ENCODE results near the gene MFN2. TPM values are rescaled to one million over a fixed set of nuclear protein-coding genes. Genes with fewer than 3 reads are reported as not detected.
A peak's percentile ranks its signal among the peaks of the same experiment; 100 is the strongest.

MFN2 gene
- total RNA-seq, 2 experiments from 2014 or later = 28.3 to 52.7 TPM

DNA sequence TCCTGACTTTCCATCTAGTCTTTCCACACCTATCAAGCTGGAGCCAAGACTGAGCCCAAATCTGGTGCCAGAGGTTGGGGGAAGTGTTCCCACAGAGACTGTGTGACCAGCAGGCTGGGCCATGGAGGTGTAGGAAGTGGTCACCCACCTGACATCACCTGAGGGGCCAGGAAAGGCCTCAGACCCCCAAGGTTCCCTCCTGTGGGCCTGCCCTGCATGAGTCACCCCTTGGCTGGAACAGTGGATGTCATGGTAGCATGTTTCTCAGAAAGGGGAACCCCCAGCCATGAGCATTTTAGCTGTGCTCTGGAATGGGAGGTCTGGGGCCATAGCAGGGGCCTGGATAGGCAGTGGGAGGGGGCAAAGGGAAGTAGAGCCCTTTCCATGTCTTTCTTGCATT is 77.1 kb downstream of the MFN2 start:
- Histone ChIP-seq H3K9me2 (ENCODE audit: insufficient read depth, low read length) (no peaks in the 10 kb centered on the region), H3K79me2 (ENCODE audit: insufficient read depth, low read depth, low read length) (no peaks in the 10 kb centered on the region), H4K20me1 (ENCODE audit: insufficient read depth, low read length) (no peaks in the 10 kb centered on the region), H3K4me2 (ENCODE audit: low read length) (no peak overlapping the region), H3K4me1 (ENCODE audit: insufficient read depth, low read length, poor library complexity, severe bottlenecking) (peaks cover 17% of the 10 kb centered on the region), H3K4me3 (ENCODE audit: low read depth, low read length, poor library complexity, severe bottlenecking) (no peak overlapping the region), H2AFZ (ENCODE audit: low read length) (no peak overlapping the region), H3K27ac (ENCODE audit: low read depth, low read length, poor library complexity, severe bottlenecking) (no peak overlapping the region), H3K9me3 (ENCODE audit: low read length) (no peaks in the 10 kb centered on the region), H3K36me3 (ENCODE audit: insufficient read depth, low read length) (no peaks in the 10 kb centered on the region)
- no TSS peak for BruUV-seq (replicated peaks)
- POLR2A ChIA-PET = interaction anchor here (0.9 kb wide), 1 partner anchor 19 kb away, joined by 4 read pairs; no protein-coding TSS in a partner anchor
- DNase-seq (ENCODE audit: low spot score) = no peak
- TF ChIP-seq EZH2phosphoT487 (IDR thresholded peaks at IDR 0.05; ENCODE audit: borderline replicate concordance, low read depth, low read length) = no peak
- TF ChIP-seq, protein P1, sequence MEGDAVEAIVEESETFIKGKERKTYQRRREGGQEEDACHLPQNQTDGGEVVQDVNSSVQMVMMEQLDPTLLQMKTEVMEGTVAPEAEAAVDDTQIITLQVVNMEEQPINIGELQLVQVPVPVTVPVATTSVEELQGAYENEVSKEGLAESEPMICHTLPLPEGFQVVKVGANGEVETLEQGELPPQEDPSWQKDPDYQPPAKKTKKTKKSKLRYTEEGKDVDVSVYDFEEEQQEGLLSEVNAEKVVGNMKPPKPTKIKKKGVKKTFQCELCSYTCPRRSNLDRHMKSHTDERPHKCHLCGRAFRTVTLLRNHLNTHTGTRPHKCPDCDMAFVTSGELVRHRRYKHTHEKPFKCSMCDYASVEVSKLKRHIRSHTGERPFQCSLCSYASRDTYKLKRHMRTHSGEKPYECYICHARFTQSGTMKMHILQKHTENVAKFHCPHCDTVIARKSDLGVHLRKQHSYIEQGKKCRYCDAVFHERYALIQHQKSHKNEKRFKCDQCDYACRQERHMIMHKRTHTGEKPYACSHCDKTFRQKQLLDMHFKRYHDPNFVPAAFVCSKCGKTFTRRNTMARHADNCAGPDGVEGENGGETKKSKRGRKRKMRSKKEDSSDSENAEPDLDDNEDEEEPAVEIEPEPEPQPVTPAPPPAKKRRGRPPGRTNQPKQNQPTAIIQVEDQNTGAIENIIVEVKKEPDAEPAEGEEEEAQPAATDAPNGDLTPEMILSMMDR (conservative IDR thresholded peaks at IDR 0.05; ENCODE audit: low read length) = no peak
- CTCF ChIA-PET (ENCODE audit: unreplicated experiment) = no interaction called here
- intact Hi-C loops (cut with micrococcal nuclease; ENCODE audit: unreplicated experiment) = no loop called here

DNA sequence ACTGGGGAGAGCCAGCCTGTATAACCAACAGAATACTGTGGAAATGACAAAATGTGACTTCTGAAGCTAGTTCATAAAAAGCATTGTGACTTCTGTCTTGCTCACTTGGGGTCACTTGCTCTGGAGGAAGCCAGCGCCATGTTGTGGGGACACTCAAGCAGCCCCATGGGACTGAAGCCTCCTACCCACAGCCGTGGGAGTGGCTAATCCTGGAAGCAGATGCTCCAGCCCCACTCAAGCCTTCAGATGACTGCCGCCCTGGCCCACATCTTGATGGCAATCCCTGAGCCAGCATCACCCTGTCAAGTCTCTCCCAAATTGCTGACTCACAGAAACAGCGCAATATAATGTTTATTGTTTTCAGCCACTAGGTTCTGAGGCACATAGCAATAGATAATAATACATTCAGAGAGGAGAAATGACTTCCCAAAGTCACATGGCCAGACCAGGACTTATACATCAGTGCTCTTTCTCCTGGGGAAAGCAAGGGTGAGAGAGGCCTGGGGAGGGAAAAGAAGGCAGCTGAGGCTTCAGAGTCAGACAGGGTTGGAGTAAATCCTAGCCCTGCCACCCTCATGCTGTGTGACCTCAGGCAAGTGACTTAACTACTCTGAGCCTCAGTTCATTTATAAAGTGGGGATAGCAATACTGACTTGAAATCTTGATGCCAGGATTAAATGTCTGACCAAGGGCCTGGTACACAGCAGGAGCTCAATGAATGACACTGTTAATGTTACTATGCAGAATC is 77.9 kb downstream of the MFN2 start:
- Histone ChIP-seq H3K36me3 (ENCODE audit: insufficient read depth, low read length) (no peaks in the 10 kb centered on the region), H3K4me1 (ENCODE audit: insufficient read depth, low read length, poor library complexity, severe bottlenecking) (peaks cover 16% of the 10 kb centered on the region), H3K9me2 (ENCODE audit: insufficient read depth, low read length) (no peaks in the 10 kb centered on the region), H3K4me3 (ENCODE audit: low read depth, low read length, poor library complexity, severe bottlenecking) (no peak overlapping the region), H4K20me1 (ENCODE audit: insufficient read depth, low read length) (no peaks in the 10 kb centered on the region), H3K79me2 (ENCODE audit: insufficient read depth, low read depth, low read length) (no peaks in the 10 kb centered on the region), H3K9me3 (ENCODE audit: low read length) (no peaks in the 10 kb centered on the region), H3K4me2 (ENCODE audit: low read length) (no peak overlapping the region), H3K27ac (ENCODE audit: low read depth, low read length, poor library complexity, severe bottlenecking) (no peak overlapping the region), H2AFZ (ENCODE audit: low read length) (no peak overlapping the region)
- CTCF ChIA-PET (ENCODE audit: unreplicated experiment) = no interaction called here
- POLR2A ChIA-PET = interaction anchor here (1.3 kb wide), 1 partner anchor 38 kb away, joined by 3 read pairs; the partner anchor contains the start of gene MIIP
- TF ChIP-seq, protein P1 (conservative IDR thresholded peaks at IDR 0.05; ENCODE audit: low read length) = no peak
- no peak for TF ChIP-seq EZH2phosphoT487 (IDR thresholded peaks at IDR 0.05; ENCODE audit: borderline replicate concordance, low read depth, low read length)
- intact Hi-C loops (cut with micrococcal nuclease; ENCODE audit: unreplicated experiment) = no loop called here
- DNase-seq (ENCODE audit: low spot score) = no peak
- no TSS peak for BruUV-seq (replicated peaks)

- ChIA-PET CTCF (ENCODE audit: unreplicated experiment) (no interaction called here), POLR2A (interaction anchor here (0.6 to 1.3 kb wide), 2 partner anchors 40 to 307 kb away, joined by 3 read pairs; partner anchors contain the start of gene MIIP)
- BruUV-seq (replicated peaks) = no TSS peak
- DNase-seq (ENCODE audit: low spot score) = peak; percentile 35
- intact Hi-C loops (cut with micrococcal nuclease; ENCODE audit: unreplicated experiment) = no loop called here
- Histone ChIP-seq H2AFZ (ENCODE audit: low read length) (no peak overlapping the region), H3K36me3 (ENCODE audit: insufficient read depth, low read length) (no peaks in the 10 kb centered on the region), H3K9me3 (ENCODE audit: low read length) (no peaks in the 10 kb centered on the region), H3K9me2 (ENCODE audit: insufficient read depth, low read length) (no peaks in the 10 kb centered on the region), H3K4me2 (ENCODE audit: low read length) (peak overlapping the region; percentile 45), H3K4me1 (ENCODE audit: insufficient read depth, low read length, poor library complexity, severe bottlenecking) (peaks cover 16% of the 10 kb centered on the region), H3K4me3 (ENCODE audit: low read depth, low read length, poor library complexity, severe bottlenecking) (no peak overlapping the region), H4K20me1 (ENCODE audit: insufficient read depth, low read length) (no peaks in the 10 kb centered on the region), H3K27ac (ENCODE audit: low read depth, low read length, poor library complexity, severe bottlenecking) (no peak overlapping the region), H3K79me2 (ENCODE audit: insufficient read depth, low read depth, low read length) (no peaks in the 10 kb centered on the region)
- TF ChIP-seq EZH2phosphoT487 (IDR thresholded peaks at IDR 0.05; ENCODE audit: borderline replicate concordance, low read depth, low read length) = no peak
- TF ChIP-seq, protein P1 (conservative IDR thresholded peaks at IDR 0.05; ENCODE audit: low read length) = no peak
These were observed 79.0 kb downstream of the MFN2 start for GRCh38 chr1:12059226-12059625.
